Caco-2 (cell line): ENCODE data around the gene ID4. TPM values are rescaled to one million over a fixed set of nuclear protein-coding genes. Genes with fewer than 3 reads are reported as not detected.

ENCODE experiments used
- BruUV-seq: library from RNA; stranded (reverse); fragments of 400-500 nt; replicated peaks from 2 replicates; lab custom pipeline; 2021; lab: Mats Ljungman, UMichigan
- CTCF ChIA-PET: fragments of 300-600 bp; sonication (Branson Sonifier 250); formaldehyde crosslinking; loops from one replicate; lab custom pipeline; 2022; ENCODE audit warnings: antibody characterized with exemption; lab: Charles Lee
- POLR2A ChIA-PET: fragments of 300-600 bp; sonication (Branson Sonifier 250); formaldehyde crosslinking; loops from one replicate; lab custom pipeline; 2022; ENCODE audit warnings: antibody characterized with exemption; lab: Charles Lee
- DNase-seq, 2 experiments: peaks; one replicate each; pipeline versions ENCODE4 v3.0.0 to v3.0.0-alpha.2; 2020 to 2022
- H3K27me3 ChIP-seq: replicated peaks from 2 replicates; pipeline ENCODE4 v1.6.0; 2011; ENCODE audit warnings: low read length; ENCODE audit not compliant: control insufficient read depth, insufficient read depth
- H3K36me3 ChIP-seq: 2 replicates; pipeline ENCODE4 v1.5.1; 2011; ENCODE audit warnings: low read length; ENCODE audit not compliant: control insufficient read depth, insufficient read depth
- H3K4me1 ChIP-seq: fragments of 250-450 bp; sonication (Bioruptor Pico); 2 replicates; pipeline ENCODE4 v1.5.1; 2020; ENCODE audit warnings: mild to moderate bottlenecking
- H3K4me3 ChIP-seq: 2 replicates; pipeline ENCODE4 v1.5.1; 2011; ENCODE audit warnings: low read depth, mild to moderate bottlenecking, control low read depth, low read length
- H3K9me3 ChIP-seq: fragments of 250-450 bp; sonication (Bioruptor Pico); 2 replicates; pipeline ENCODE4 v1.5.1; 2020; ENCODE audit warnings: mild to moderate bottlenecking, moderate library complexity
- H3K27ac Mint-ChIP-seq: one replicate; pipeline ENCODE4 v1.8.0; 2022; ENCODE audit warnings: mixed read lengths; ENCODE audit not compliant: unreplicated experiment
- H3K27me3 Mint-ChIP-seq: one replicate; pipeline ENCODE4 v1.8.0; 2022; ENCODE audit warnings: mixed read lengths; ENCODE audit not compliant: insufficient read depth, unreplicated experiment
- H3K36me3 Mint-ChIP-seq: one replicate; pipeline ENCODE4 v1.8.0; 2022; ENCODE audit warnings: mild to moderate bottlenecking, mixed read lengths; ENCODE audit not compliant: insufficient read depth, unreplicated experiment
- H3K4me1 Mint-ChIP-seq: one replicate; pipeline ENCODE4 v1.8.0; 2022; ENCODE audit warnings: low read depth, mixed read lengths; ENCODE audit not compliant: unreplicated experiment
- H3K4me3 Mint-ChIP-seq: one replicate; pipeline ENCODE4 v1.8.0; 2022; ENCODE audit warnings: mild to moderate bottlenecking, moderate library complexity, mixed read lengths; ENCODE audit not compliant: unreplicated experiment
- H3K9me3 Mint-ChIP-seq: one replicate; pipeline ENCODE4 v1.8.0; 2022; ENCODE audit warnings: mixed read lengths; ENCODE audit not compliant: unreplicated experiment
- CTCF ChIP-seq, 2 experiments: fragments of 200-600 bp in 1 of 2; IDR thresholded peaks; 1 replicate in 1 of 2; 2 replicates in 1 of 2; pipeline versions ENCODE4 v1.5.1 to v1.8.0; 2011 to 2022; ENCODE audit warnings: antibody characterized with exemption in 1 of 2, control low read depth in 1 of 2, inconsistent platforms in 1 of 2, low read depth in 1 of 2, low read length in 1 of 2, mild to moderate bottlenecking in 1 of 2, moderate library complexity in 1 of 2; ENCODE audit not compliant: insufficient read depth in 1 of 2, severe bottlenecking in 1 of 2, unreplicated experiment in 1 of 2
- intact Hi-C: fragments of 100-400 bp; cut with micrococcal nuclease; formaldehyde crosslinking; loops from one replicate; pipeline ENCODE4 v1.10.0; 2022; ENCODE audit not compliant: unreplicated experiment
- total RNA-seq: library from RNA; stranded (reverse); gene quantifications from 2 replicates; pipeline ENCODE4 v1.2.3, GENCODE V29; 2022

ID4 gene
- total RNA-seq, 1 experiment from 2014 or later: not detected

GRCh38 chr6:19798362-19798761, 38.8 kb upstream of the ID4 start:
- no peak for DNase-seq
- H3K36me3 Mint-ChIP-seq: no peaks in the 10 kb centered on the region
- no peak overlapping the region for H3K27ac Mint-ChIP-seq
- H3K27me3 Mint-ChIP-seq: peaks cover 17% of the 10 kb centered on the region
- H3K4me3 Mint-ChIP-seq: no peak overlapping the region
- H3K4me1 Mint-ChIP-seq: no peaks in the 10 kb centered on the region
- Histone ChIP-seq H3K4me1 (no peaks in the 10 kb centered on the region), H3K27me3 (no peaks in the 10 kb centered on the region), H3K9me3 (no peaks in the 10 kb centered on the region), H3K36me3 (no peaks in the 10 kb centered on the region), H3K4me3 (no peak overlapping the region)
- ChIA-PET CTCF (no interaction called here), POLR2A (no interaction called here)
- no TSS peak for BruUV-seq
- intact Hi-C loops: no loop called here
- no peak for TF ChIP-seq CTCF (IDR thresholded peaks at IDR 0.05; ENCODE audit: insufficient read depth in 1 of 2, low read depth in 1 of 2, low read length in 1 of 2, severe bottlenecking in 1 of 2, unreplicated experiment in 1 of 2)
- H3K9me3 Mint-ChIP-seq: peaks cover 9% of the 10 kb centered on the region

- H3K4me1 ChIP-seq: no peaks in the 10 kb centered on the region
- Mint-ChIP-seq H3K9me3 (no peaks in the 10 kb centered on the region), H3K4me3 (no peak overlapping the region), H3K27me3 (peaks cover 12% of the 10 kb centered on the region), H3K4me1 (no peaks in the 10 kb centered on the region), H3K27ac (no peak overlapping the region), H3K36me3 (no peaks in the 10 kb centered on the region)
- no peaks in the 10 kb centered on the region for H3K9me3 ChIP-seq
- POLR2A ChIA-PET: no interaction called here
- intact Hi-C loops: no loop called here
- no peaks in the 10 kb centered on the region for H3K27me3 ChIP-seq
- no peak overlapping the region for H3K4me3 ChIP-seq
- DNase-seq: no peak
- CTCF ChIA-PET: no interaction called here
- no TSS peak for BruUV-seq
- no peaks in the 10 kb centered on the region for H3K36me3 ChIP-seq
- no peak for TF ChIP-seq CTCF (IDR thresholded peaks at IDR 0.05; ENCODE audit: insufficient read depth in 1 of 2, low read depth in 1 of 2, low read length in 1 of 2, severe bottlenecking in 1 of 2, unreplicated experiment in 1 of 2)
Observed at GRCh38 chr6:19802656-19803055, 34.5 kb upstream of the ID4 start.

- ChIA-PET POLR2A (no interaction called here), CTCF (no interaction called here)
- Mint-ChIP-seq H3K27me3 (peaks cover 12% of the 10 kb centered on the region), H3K9me3 (no peaks in the 10 kb centered on the region), H3K36me3 (no peaks in the 10 kb centered on the region), H3K4me3 (peak overlapping the region; percentile 78), H3K27ac (peak overlapping the region; percentile 75), H3K4me1 (no peaks in the 10 kb centered on the region)
- BruUV-seq: no TSS peak
- H3K4me1 ChIP-seq: no peaks in the 10 kb centered on the region
- no peak for DNase-seq
- H3K9me3 ChIP-seq: no peaks in the 10 kb centered on the region
- intact Hi-C loops: loop anchor here (2.0 kb wide), 1 partner anchor 47 kb away; no protein-coding TSS in a partner anchor
- no peaks in the 10 kb centered on the region for H3K36me3 ChIP-seq
- no peaks in the 10 kb centered on the region for H3K27me3 ChIP-seq
- TF ChIP-seq CTCF (IDR thresholded peaks at IDR 0.05; ENCODE audit: insufficient read depth in 1 of 2, low read depth in 1 of 2, low read length in 1 of 2, severe bottlenecking in 1 of 2, unreplicated experiment in 1 of 2): no peak
- no peak overlapping the region for H3K4me3 ChIP-seq
Observed at GRCh38 chr6:19803331-19804204, 33.6 kb upstream of the ID4 start.
